Hepatic stellate cell (primary cell): ENCODE results near the gene GRAMD2B.

Experiments
- DNase-seq: peaks from one replicate; pipeline ENCODE4 v3.0.0; 2011; ENCODE audit warnings: low spot score

GRAMD2B gene

DNA sequence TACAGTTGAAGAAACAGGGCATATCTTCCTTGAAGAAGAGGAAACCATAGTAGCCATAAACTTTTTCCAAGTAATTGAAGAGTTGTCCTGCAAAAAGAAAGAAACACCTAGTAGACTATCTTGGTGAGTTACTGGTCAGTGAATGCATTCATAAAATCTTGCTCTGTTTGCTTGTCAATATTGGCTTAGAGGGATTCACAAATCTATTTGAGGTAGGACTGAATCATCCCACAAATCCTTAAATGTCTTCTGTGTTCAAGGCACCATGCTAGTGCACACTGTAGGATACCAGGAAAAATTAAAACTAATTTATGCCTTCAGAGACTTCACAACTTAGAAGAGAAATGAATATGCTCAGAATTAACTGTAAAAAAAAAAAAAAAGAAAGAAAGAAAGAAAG is 57.6 kb downstream of the GRAMD2B start:
- DNase-seq = no peak

DNA sequence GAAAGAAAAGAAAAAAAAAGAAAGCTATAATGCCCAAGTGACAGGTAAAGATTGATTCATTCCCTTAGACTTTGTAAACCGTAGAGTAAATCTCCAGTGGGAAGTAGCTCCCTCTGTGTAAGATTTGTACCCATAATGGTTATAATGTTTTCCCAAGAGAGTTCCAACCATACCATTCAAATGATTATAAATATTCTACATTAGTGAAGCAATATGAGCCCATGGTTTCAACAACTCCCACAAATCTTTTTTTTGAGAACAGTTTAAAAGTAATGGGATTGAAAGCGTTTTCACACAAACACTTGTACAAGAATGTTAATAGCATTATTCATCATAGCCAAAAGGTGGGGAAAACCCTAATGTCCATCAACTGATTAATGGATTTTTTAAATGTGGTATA is 58.0 kb downstream of the GRAMD2B start:
- DNase-seq = no peak

DNA sequence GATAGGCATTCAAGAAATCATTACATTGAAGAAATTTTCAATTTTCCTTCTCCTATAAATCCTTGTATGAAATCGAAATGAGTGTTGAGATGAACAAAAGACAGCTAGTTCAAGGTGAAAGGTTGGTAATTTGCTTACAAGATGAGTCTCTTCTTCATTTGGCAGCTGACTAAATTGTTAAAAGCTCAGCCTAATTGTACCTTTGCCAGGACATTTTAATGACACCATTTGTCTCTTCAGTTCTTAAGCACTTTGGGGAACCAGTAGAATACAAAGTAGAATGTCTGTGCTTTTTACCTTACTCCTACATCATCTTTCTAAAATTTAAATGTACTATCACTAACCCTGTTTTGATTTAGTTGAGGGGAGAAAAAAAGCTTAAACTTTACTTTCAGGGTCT is 59.4 kb downstream of the GRAMD2B start:
- DNase-seq = no peak

- DNase-seq = no peak
Observed at GRCh38 chr5:126483156-126483555, 59.9 kb downstream of the GRAMD2B start.

DNA sequence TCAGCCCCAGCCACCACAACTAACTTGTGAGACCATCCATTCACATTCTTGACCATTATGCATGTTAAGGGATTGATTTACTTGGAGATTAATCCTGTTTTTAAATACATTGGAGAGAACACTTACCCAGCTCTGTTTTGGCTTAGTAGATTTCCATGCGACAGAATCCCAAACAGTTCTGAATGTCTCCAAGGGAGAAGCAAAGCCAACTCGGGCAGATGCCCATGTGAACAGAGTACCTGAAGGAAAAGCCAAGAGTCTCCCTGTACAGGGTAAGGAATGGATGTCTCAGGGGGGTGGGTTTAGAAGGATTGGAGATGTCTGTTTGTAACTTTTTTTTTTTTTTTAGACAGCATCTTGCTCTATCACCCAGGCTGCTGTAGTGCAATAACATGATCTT is 61.0 kb downstream of the GRAMD2B start:
- no peak for DNase-seq

DNA sequence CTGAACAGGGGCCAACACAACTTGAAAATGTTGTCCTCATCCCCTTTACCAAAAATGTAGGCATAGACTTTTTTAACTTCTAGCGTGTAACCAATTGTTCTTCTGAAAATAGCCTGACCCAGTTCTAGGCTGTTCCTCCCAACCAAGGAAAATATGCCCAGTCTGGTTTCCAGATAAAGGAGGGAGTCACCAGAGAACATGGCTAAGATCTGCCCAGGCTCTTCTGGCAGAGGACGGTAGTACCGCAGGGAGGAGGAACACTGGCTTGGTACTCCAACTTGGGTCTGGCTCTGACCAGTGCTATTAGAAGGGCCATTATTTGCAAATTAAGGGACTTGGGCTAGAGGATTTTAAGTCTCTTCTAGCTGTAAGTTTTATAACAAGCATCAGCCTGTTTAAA is 63.1 kb downstream of the GRAMD2B start:
- DNase-seq = no peak

- DNase-seq = no peak
Observed at GRCh38 chr5:126487596-126487995, 64.4 kb downstream of the GRAMD2B start.

DNA sequence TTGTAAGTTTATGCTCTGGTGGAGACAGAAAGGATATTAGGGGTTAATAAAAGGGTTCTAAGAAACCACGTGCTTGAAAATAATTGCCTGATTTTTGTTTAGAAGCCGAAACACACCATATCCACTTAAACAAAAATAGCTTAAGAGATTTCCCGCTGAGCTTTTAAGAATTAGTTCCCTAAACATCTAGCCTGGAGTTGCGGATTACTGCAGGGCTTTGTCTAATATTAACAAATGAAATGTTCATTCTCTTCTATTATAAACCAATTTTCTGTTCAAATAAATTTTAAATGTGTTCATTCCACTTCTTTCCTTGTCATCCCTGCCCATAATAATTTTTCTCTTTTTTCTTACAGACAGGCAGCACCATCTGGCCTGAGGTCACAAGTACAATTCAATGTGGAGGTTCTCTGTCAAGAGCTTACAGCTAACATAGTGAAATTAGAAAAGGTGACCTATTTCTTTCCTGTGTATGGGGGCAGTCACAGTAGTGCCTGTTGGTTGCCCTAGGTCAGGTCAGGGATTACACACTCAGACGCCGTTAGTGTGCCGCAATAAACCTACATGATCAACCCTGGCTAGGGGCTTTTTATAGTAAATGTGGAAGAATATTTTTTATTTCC is 65.3 kb downstream of the GRAMD2B start:
- no peak for DNase-seq

- DNase-seq = no peak
Observed at GRCh38 chr5:126490167-126490940, 67.1 kb downstream of the GRAMD2B start.

GRCh38 chr5:126492939-126493338 is 69.7 kb downstream of the GRAMD2B start:
- DNase-seq = no peak

- DNase-seq = no peak
Observed at GRCh38 chr5:126494393-126494792, 71.2 kb downstream of the GRAMD2B start.

- no peak for DNase-seq
Observed at GRCh38 chr5:126497506-126497905, 74.3 kb downstream of the GRAMD2B start.

GRCh38 chr5:126499278-126499677 is 76.1 kb downstream of the GRAMD2B start:
- DNase-seq = no peak

- no peak for DNase-seq
Observed at GRCh38 chr5:126499853-126500342, 76.7 kb downstream of the GRAMD2B start.

GRCh38 chr5:126501448-126501847 is 78.2 kb downstream of the GRAMD2B start:
- no peak for DNase-seq

DNA sequence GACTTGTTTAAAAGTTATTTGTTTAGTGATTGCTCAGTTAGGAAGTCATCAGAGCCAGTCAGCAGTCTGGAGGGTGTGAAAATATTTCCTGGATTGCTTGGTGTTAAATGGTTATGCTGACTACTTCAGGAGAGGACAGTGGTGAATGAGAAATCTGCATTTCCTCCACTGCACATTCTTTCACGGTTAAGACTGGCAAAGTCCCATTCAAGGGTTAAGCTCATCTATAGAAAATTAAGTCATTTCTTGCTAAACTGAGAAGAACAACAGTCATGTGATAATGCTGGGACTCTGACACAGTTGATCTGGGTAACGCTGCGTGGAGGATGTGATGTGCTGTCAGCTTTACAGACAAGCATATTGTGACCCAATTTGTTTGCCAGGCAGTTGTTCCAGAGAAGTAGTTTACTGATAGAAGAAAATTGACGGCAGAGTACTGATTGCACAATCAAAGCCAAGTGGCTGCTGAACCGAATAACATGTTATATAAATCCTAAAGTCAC is 80.4 kb downstream of the GRAMD2B start:
- no peak for DNase-seq

DNA sequence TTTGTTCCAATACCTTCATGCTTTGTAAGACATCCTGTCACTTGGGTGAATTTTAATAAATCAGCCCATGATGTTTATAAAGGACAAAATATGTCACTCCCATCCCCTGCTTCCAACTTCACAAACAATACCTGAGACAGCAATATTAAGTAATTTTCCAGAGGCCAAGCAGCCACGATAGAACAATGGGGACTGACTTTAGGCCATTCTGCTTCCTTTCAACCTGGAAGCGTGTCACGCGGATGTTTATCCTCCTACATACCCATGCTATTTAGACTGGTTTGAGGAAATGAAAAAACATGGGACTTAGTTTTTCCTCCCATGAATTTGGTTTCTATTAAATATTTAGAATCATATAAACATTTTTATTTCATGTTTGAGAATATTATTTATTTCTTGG is 82.9 kb downstream of the GRAMD2B start:
- DNase-seq = no peak

DNA sequence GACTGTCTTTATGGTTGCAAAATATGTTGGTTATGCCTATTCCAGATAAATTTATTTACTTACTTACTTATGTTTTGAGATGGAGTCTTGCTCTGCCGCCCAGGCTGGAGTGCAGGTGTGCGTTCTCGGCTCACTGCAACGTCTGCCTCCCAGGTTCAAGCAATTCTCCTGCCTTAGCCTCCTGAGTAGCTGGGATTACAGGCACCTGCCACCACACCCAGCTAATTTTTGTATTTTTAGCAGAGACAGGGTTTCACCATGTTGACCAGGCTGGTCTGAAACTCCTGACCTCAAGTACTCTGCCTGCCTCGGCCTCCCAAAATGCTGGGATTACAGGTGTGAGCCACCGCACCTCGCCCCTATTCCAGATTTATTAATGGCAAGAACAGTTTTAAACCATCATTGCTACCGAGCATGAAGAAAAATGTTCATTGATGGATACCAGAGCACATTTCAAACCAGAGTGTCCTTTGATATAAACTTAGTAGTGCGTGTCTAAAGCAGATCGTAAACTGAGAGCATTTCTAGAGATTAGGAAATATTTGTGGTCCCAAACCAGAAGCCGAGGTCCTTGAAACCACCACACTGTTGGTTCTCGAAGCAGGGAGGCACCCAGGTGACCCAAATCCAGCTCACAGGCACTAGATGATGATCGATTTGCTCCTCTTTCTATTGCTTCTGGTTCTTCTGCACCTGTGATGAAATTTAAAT is 85.2 kb downstream of the GRAMD2B start:
- no peak for DNase-seq

GRCh38 chr5:126508962-126509279 is 85.7 kb downstream of the GRAMD2B start:
- no peak for DNase-seq

GRCh38 chr5:126509339-126509738 is 86.1 kb downstream of the GRAMD2B start:
- no peak for DNase-seq

DNA sequence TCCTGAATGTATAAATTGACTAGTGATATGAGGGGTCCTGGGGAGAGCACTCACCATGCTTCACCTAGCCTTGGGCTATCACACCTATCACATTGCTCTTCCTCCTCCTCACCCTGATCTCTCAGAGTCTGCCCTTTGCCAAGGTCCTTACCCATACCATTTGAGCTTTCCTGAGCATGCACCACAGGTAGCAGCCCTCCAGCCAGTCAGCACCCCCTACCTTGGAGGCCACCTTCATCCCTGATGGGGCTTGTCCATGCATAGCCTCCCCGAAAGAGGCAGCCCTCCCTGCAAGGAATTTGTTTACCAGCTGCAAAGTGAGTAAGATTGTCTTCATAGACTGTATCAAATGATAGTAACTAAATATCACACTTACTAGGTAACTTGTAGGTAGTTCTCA is 88.8 kb downstream of the GRAMD2B start:
- DNase-seq = no peak

GRCh38 chr5:126512451-126512850 is 89.2 kb downstream of the GRAMD2B start:
- DNase-seq = no peak

DNA sequence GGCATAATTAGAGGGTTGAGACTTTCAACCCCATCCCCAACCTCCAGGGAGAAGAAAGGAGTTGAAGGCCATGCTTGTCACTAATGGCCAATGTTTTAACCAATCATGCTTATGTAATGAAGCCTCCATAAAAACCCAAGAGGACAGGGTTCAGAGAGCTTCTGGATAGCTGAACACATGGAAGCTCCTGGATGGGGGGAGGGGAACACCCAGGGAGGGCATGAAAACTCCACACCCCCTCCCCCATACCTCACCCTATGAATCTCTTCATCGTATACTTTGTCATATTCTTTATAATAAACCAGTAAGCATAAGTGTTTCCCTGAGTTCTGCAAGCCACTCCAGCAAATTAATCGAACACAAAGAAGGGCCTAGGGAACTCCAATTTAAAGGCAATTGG is 90.1 kb downstream of the GRAMD2B start:
- DNase-seq = no peak
